NOMO-1 (cell line): ENCODE results near the gene ZNF598.

Source experiments
- DNase-seq, 2 experiments: peaks; one replicate each; lab custom pipeline; 2025; ENCODE audit not compliant: unreplicated experiment in 2 of 2; lab: John Stamatoyannopoulos, UW

The ZNF598 gene

GRCh38 chr16:2008009-2008526, 1.6 kb downstream of the ZNF598 start:
- DNase-seq: peak; percentile 16 to 27

- DNase-seq: no peak
Observed at GRCh38 chr16:2007081-2007836, 2.4 kb downstream of the ZNF598 start.

GRCh38 chr16:2006317-2006716, 3.3 kb downstream of the ZNF598 start:
- DNase-seq: no peak

GRCh38 chr16:2005646-2006045, 4.0 kb downstream of the ZNF598 start:
- DNase-seq: no peak

GRCh38 chr16:2004795-2005517, 4.7 kb downstream of the ZNF598 start:
- DNase-seq: no peak

- DNase-seq: peak; percentile 77 to 83
Observed at GRCh38 chr16:2003827-2004641, 5.6 kb downstream of the ZNF598 start.

- DNase-seq: no peak
Observed at GRCh38 chr16:2003231-2003826, 6.3 kb downstream of the ZNF598 start.

- no peak for DNase-seq
Observed at GRCh38 chr16:2002406-2003230, 7.0 kb downstream of the ZNF598 start.

- DNase-seq: no peak
Observed at GRCh38 chr16:2001456-2002355, 7.9 kb downstream of the ZNF598 start.

- DNase-seq: no peak
Observed at GRCh38 chr16:2001035-2001434, 8.6 kb downstream of the ZNF598 start.

GRCh38 chr16:1999866-2000514, 9.6 kb downstream of the ZNF598 start:
- DNase-seq: no peak

GRCh38 chr16:1998852-1999801, 10.5 kb downstream of the ZNF598 start:
- DNase-seq: no peak

- no peak for DNase-seq
Observed at GRCh38 chr16:1998360-1998835, 11.2 kb downstream of the ZNF598 start.

- no peak for DNase-seq
Observed at GRCh38 chr16:1997494-1998359, 11.9 kb downstream of the ZNF598 start.

- DNase-seq: no peak
Observed at GRCh38 chr16:1993731-1994131, 15.9 kb downstream of the ZNF598 start.

- no peak for DNase-seq
Observed at GRCh38 chr16:1992704-1993317, 16.8 kb downstream of the ZNF598 start.
